Measurements from ENCODE around the gene MRPL38. TPM values are rescaled to one million over a fixed set of nuclear protein-coding genes. Genes with fewer than 3 reads are reported as not detected.

Gene MRPL38
- total and polyA plus RNA-seq, 8 donors, result 9.3 to 244 (median 52.2) TPM

GRCh38 chr17:75850928-75851692 lies 53.6 kb downstream of the MRPL38 start:
- peaks cover 53 to 86% (median 76%) of the 10 kb centered on the region in 4 donors for H3K4me1 ChIP-seq
- no peaks in the 10 kb centered on the region for H3K27me3 ChIP-seq
- TF ChIP-seq POLR2A (IDR thresholded peaks at IDR 0.05) (no peak), EP300 (IDR thresholded peaks at IDR 0.05) (peak; percentile 31), CTCF (IDR thresholded peaks at IDR 0.05) (no peak), POLR2AphosphoS5 (IDR thresholded peaks at IDR 0.05) (peak in 2 of 3 donors; percentile 43 to 69)
- H3K36me3 ChIP-seq, result peaks cover 50 to 68% (median 65%) of the 10 kb centered on the region in 4 donors
- H3K9me3 ChIP-seq, result no peaks in the 10 kb centered on the region
- DNase-seq, result no peak
- H3K4me3 ChIP-seq, result no peak overlapping the region
- intact Hi-C loops (cut with DNase I; ENCODE audit: low total_unique reads), result no loop called here
- peak overlapping the region in 4 of 5 donors; percentile 74 to 99 (median 94) for H3K27ac ChIP-seq
- 64 to 93% (median 88%) methylated on average over 12 of the region's 12 CpGs for WGBS, 5 donors

DNA sequence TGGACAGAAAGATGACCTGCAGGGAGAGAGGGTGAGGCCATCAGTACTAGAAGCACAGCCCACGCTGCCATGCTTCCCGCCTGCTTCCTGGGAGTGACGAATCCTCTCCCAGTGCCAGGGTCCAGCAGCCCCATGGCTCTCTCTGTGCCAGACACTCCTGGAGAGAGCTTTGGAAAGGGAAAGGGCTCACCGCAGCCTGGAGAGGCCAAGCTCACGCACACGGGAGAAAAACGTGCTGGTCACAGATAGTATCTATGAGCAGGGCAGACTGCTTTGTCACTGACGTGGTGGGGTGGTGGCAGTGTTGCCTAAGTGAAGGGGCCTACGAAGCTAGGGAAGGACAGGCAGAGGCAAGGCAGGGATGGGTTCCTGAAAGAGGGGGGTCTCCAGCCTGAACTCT lies 55.0 kb downstream of the MRPL38 start:
- H3K27ac ChIP-seq, result peak overlapping the region in 4 of 5 donors; percentile 90 to 99 (median 95)
- no peaks in the 10 kb centered on the region for H3K9me3 ChIP-seq
- TF ChIP-seq CTCF (IDR thresholded peaks at IDR 0.05), result no peak
- TF ChIP-seq EP300 (IDR thresholded peaks at IDR 0.05), result no peak
- no peak for TF ChIP-seq POLR2AphosphoS5 (IDR thresholded peaks at IDR 0.05)
- TF ChIP-seq POLR2A (IDR thresholded peaks at IDR 0.05), result no peak
- intact Hi-C loops (cut with DNase I; ENCODE audit: low total_unique reads), result no loop called here
- DNase-seq, result peak in 1 of 2 donors; percentile 9
- H3K36me3 ChIP-seq, result peaks cover 52 to 73% (median 70%) of the 10 kb centered on the region in 4 donors
- H3K4me1 ChIP-seq, result peaks cover 64 to 99% (median 88%) of the 10 kb centered on the region in 4 donors
- 78 to 87% (median 82%) methylated on average over 9 of the region's 9 CpGs for WGBS, 5 donors
- no peaks in the 10 kb centered on the region for H3K27me3 ChIP-seq
- H3K4me3 ChIP-seq, result no peak overlapping the region

- Histone ChIP-seq H3K4me1 (peaks cover 63 to 100% (median 89%) of the 10 kb centered on the region in 4 donors), H3K9me3 (no peaks in the 10 kb centered on the region), H3K27me3 (no peaks in the 10 kb centered on the region), H3K4me3 (no peak overlapping the region), H3K36me3 (peaks cover 52 to 73% (median 70%) of the 10 kb centered on the region in 4 donors), H3K27ac (peak overlapping the region in 4 of 5 donors; percentile 90 to 99 (median 95))
- TF ChIP-seq POLR2A (IDR thresholded peaks at IDR 0.05) (no peak), EP300 (IDR thresholded peaks at IDR 0.05) (no peak)
- intact Hi-C loops (cut with DNase I; ENCODE audit: low total_unique reads), result no loop called here
- no peak for DNase-seq
- WGBS, 5 donors, result 75 to 85% (median 80%) methylated on average over 11 of the region's 11 CpGs
Observed at GRCh38 chr17:75849279-75849646, 55.4 kb downstream of the MRPL38 start.

Other genes with a start within 250 kb of the MRPL38 start
- 100 to 1,000 TPM in 2 of 5 donors, 10 to 100 TPM in 3; 21.4 to 229 (median 46.7) TPM for gene RECQL5, start 237.7 kb downstream of the MRPL38 start, total RNA-seq
- gene RECQL5, start 237.7 kb downstream of the MRPL38 start, polyA plus RNA-seq, result 10 to 100 TPM; 29.6 to 61.4 (median 50.8) TPM
- 100 to 1,000 TPM in 2 of 5 donors, 10 to 100 TPM in 3; 24.6 to 154 (median 72.9) TPM for gene SAP30BP, start 237.5 kb downstream of the MRPL38 start, total RNA-seq
- 10 to 100 TPM; 59.0 to 82.5 (median 72.8) TPM for gene SAP30BP, start 237.5 kb downstream of the MRPL38 start, polyA plus RNA-seq
- gene ITGB4, start 183.4 kb downstream of the MRPL38 start, total RNA-seq, result 100 to 1,000 TPM in 4 of 5 donors, 10 to 100 TPM in 1; 66.8 to 137 (median 132) TPM
- 10 to 100 TPM; 33.6 to 66.1 (median 60.3) TPM for gene ITGB4, start 183.4 kb downstream of the MRPL38 start, polyA plus RNA-seq
- gene GALK1, start 139.7 kb downstream of the MRPL38 start, total RNA-seq, result 10 to 100 TPM in 4 of 5 donors, 1 to 10 TPM in 1; 7.6 to 57.1 (median 27.5) TPM
- gene GALK1, start 139.7 kb downstream of the MRPL38 start, polyA plus RNA-seq, result 10 to 100 TPM; 32.7 to 41.0 (median 40.6) TPM
- 100 to 1,000 TPM in 1 of 5 donors, 10 to 100 TPM in 3, 1 to 10 TPM in 1; 3.5 to 102 (median 33.0) TPM for gene UNK, start 120.1 kb downstream of the MRPL38 start, total RNA-seq
- gene UNK, start 120.1 kb downstream of the MRPL38 start, polyA plus RNA-seq, result 10 to 100 TPM; 13.5 to 17.3 (median 15.1) TPM
- gene UNC13D, start 60.5 kb downstream of the MRPL38 start, total RNA-seq, result 10 to 100 TPM in 4 of 5 donors, 1 to 10 TPM in 1; 9.0 to 45.5 (median 25.5) TPM
- gene UNC13D, start 60.5 kb downstream of the MRPL38 start, polyA plus RNA-seq, result 10 to 100 TPM in 2 of 3 donors, 1 to 10 TPM in 1; 6.4 to 18.5 (median 17.9) TPM
- 100 to 1,000 TPM in 1 of 5 donors, 10 to 100 TPM in 4; 28.6 to 122 (median 46.1) TPM for gene WBP2, start 49.5 kb downstream of the MRPL38 start, total RNA-seq
- 100 to 1,000 TPM in 1 of 3 donors, 10 to 100 TPM in 2; 87.3 to 104 (median 98.6) TPM for gene WBP2, start 49.5 kb downstream of the MRPL38 start, polyA plus RNA-seq
- 10 to 100 TPM in 4 of 5 donors, 1 to 10 TPM in 1; 3.5 to 40.4 (median 11.9) TPM for gene TRIM47, start 26.3 kb downstream of the MRPL38 start, total RNA-seq
- gene TRIM47, start 26.3 kb downstream of the MRPL38 start, polyA plus RNA-seq, result 10 to 100 TPM; 24.2 to 34.7 (median 28.4) TPM
- gene TRIM65, start 7.9 kb downstream of the MRPL38 start, total RNA-seq, result 10 to 100 TPM in 3 of 5 donors, 1 to 10 TPM in 1, not detected in 1; 9.2 to 26.6 (median 16.9) TPM
- gene TRIM65, start 7.9 kb downstream of the MRPL38 start, polyA plus RNA-seq, result 10 to 100 TPM in 1 of 3 donors, 1 to 10 TPM in 2; 8.1 to 10.6 (median 9.5) TPM
- 10 to 100 TPM in 4 of 5 donors, 1 to 10 TPM in 1; 3.8 to 21.7 (median 19.6) TPM for gene FBF1, start 36.2 kb upstream of the MRPL38 start, total RNA-seq
- gene FBF1, start 36.2 kb upstream of the MRPL38 start, polyA plus RNA-seq, result 10 to 100 TPM in 1 of 3 donors, 1 to 10 TPM in 2; 1.7 to 10.4 (median 6.8) TPM
- 100 to 1,000 TPM in 1 of 5 donors, 10 to 100 TPM in 4; 28.1 to 133 (median 71.8) TPM for gene ACOX1, start 74.3 kb upstream of the MRPL38 start, total RNA-seq
- 10 to 100 TPM; 11.9 to 26.5 (median 20.6) TPM for gene ACOX1, start 74.3 kb upstream of the MRPL38 start, polyA plus RNA-seq
- 100 to 1,000 TPM in 1 of 5 donors, 10 to 100 TPM in 3, not detected in 1; 14.2 to 121 (median 19.3) TPM for gene TEN1, start 74.4 kb upstream of the MRPL38 start, total RNA-seq
- gene TEN1, start 74.4 kb upstream of the MRPL38 start, polyA plus RNA-seq, result 10 to 100 TPM; 37.1 to 66.6 (median 52.4) TPM
- 10 to 100 TPM in 1 of 5 donors, 1 to 10 TPM in 3, not detected in 1; 3.1 to 20.4 (median 7.3) TPM for gene CDK3, start 96.0 kb upstream of the MRPL38 start, total RNA-seq
- gene CDK3, start 96.0 kb upstream of the MRPL38 start, polyA plus RNA-seq, result 10 to 100 TPM in 1 of 3 donors, 1 to 10 TPM in 2; 7.3 to 17.2 (median 8.2) TPM
- 10 to 100 TPM in 2 of 5 donors, 1 to 10 TPM in 3; 1.2 to 89.8 (median 9.7) TPM for gene EVPL, start 122.4 kb upstream of the MRPL38 start, total RNA-seq
- gene EVPL, start 122.4 kb upstream of the MRPL38 start, polyA plus RNA-seq, result 100 to 1,000 TPM in 1 of 3 donors, 1 to 10 TPM in 2; 1.8 to 105 (median 8.2) TPM
- gene SRP68, start 167.6 kb upstream of the MRPL38 start, total RNA-seq, result 10 to 100 TPM; 24.6 to 49.8 (median 47.8) TPM
- gene SRP68, start 167.6 kb upstream of the MRPL38 start, polyA plus RNA-seq, result 10 to 100 TPM; 36.9 to 46.4 (median 39.3) TPM
- gene GALR2, start 169.9 kb upstream of the MRPL38 start, total RNA-seq, result not detected
- under 1 TPM in 1 of 3 donors, not detected in 2; 0.48 TPM for gene GALR2, start 169.9 kb upstream of the MRPL38 start, polyA plus RNA-seq
- not detected for gene ZACN, start 174.3 kb upstream of the MRPL38 start, total RNA-seq
- 1 to 10 TPM in 2 of 3 donors, under 1 TPM in 1; 1.00 to 1.9 (median 1.4) TPM for gene ZACN, start 174.3 kb upstream of the MRPL38 start, polyA plus RNA-seq
- gene EXOC7, start 198.9 kb upstream of the MRPL38 start, total RNA-seq, result 100 to 1,000 TPM in 2 of 5 donors, 10 to 100 TPM in 3; 65.7 to 280 (median 80.3) TPM
- 10 to 100 TPM; 31.8 to 47.2 (median 33.2) TPM for gene EXOC7, start 198.9 kb upstream of the MRPL38 start, polyA plus RNA-seq
- 1 to 10 TPM in 3 of 5 donors, not detected in 2; 1.3 to 6.7 (median 4.5) TPM for gene FOXJ1, start 236.4 kb upstream of the MRPL38 start, total RNA-seq
- gene FOXJ1, start 236.4 kb upstream of the MRPL38 start, polyA plus RNA-seq, result under 1 TPM in 2 of 3 donors, not detected in 1; 0.12 to 0.25 TPM